ENCODE results near the gene STXBP5. TPM values are rescaled to one million over a fixed set of nuclear protein-coding genes. Genes with fewer than 3 reads are reported as not detected.

Gene STXBP5
- total RNA-seq, 4 donors from 2014 or later: 15.6 to 41.3 (median 20.4) TPM

- Histone ChIP-seq H3K4me1 (no peaks in the 10 kb centered on the region), H3K9me3 (no peaks in the 10 kb centered on the region), H3K36me3 (peaks cover 0 to 7% of the 10 kb centered on the region in 2 donors), H3K27me3 (no peaks in the 10 kb centered on the region), H3K4me3 (no peak overlapping the region), H3K27ac (no peak overlapping the region)
- no peak for DNase-seq
- ATAC-seq: no peak
- intact Hi-C loops (cut with DNase I; ENCODE audit: low total_unique reads) (no loop called here), in situ Hi-C loops (cut with MboI; ENCODE audit: low sequenced_read_pairs in 4 of 4) (no loop called here)
- TF ChIP-seq POLR2A (IDR thresholded peaks at IDR 0.05): no peak
- TF ChIP-seq, protein P1, sequence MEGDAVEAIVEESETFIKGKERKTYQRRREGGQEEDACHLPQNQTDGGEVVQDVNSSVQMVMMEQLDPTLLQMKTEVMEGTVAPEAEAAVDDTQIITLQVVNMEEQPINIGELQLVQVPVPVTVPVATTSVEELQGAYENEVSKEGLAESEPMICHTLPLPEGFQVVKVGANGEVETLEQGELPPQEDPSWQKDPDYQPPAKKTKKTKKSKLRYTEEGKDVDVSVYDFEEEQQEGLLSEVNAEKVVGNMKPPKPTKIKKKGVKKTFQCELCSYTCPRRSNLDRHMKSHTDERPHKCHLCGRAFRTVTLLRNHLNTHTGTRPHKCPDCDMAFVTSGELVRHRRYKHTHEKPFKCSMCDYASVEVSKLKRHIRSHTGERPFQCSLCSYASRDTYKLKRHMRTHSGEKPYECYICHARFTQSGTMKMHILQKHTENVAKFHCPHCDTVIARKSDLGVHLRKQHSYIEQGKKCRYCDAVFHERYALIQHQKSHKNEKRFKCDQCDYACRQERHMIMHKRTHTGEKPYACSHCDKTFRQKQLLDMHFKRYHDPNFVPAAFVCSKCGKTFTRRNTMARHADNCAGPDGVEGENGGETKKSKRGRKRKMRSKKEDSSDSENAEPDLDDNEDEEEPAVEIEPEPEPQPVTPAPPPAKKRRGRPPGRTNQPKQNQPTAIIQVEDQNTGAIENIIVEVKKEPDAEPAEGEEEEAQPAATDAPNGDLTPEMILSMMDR (IDR thresholded peaks at IDR 0.05 in 4 of 5, conservative IDR thresholded peaks at IDR 0.05 in 1 of 5): no peak
Observed at GRCh38 chr6:147274776-147275175, 70.6 kb downstream of the STXBP5 start.

DNA sequence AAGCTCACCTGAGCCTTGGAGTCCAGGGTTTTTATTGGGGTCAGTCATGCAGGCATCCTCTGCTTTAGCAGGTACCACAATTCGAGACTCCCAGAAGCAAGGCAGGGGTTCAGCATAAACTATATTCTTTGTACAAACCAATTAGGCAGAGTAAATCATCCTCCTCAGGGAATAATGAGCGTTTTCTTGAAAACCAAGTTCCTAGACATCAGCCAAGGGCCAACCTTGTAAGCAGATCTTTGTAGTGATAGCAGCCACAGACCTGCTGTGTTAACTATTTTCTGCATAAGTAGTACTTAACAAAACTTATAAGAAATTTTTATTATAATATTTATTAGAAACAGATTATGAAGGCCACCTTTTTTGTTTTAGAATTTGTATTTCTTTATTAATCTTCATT, 74.7 kb downstream of the STXBP5 start:
- no peaks in the 10 kb centered on the region for H3K9me3 ChIP-seq
- intact Hi-C loops (cut with DNase I; ENCODE audit: low total_unique reads) (no loop called here), in situ Hi-C loops (cut with MboI; ENCODE audit: low sequenced_read_pairs in 4 of 4) (no loop called here)
- ATAC-seq: no peak
- no peak overlapping the region for H3K27ac ChIP-seq
- no peak overlapping the region for H3K4me3 ChIP-seq
- peaks cover 0 to 7% of the 10 kb centered on the region in 2 donors for H3K36me3 ChIP-seq
- H3K27me3 ChIP-seq: no peaks in the 10 kb centered on the region
- H3K4me1 ChIP-seq: peaks cover 0 to 10% of the 10 kb centered on the region in 2 donors
- DNase-seq: no peak
- TF ChIP-seq POLR2A (IDR thresholded peaks at IDR 0.05): no peak

GRCh38 chr6:147279427-147279826, 75.2 kb downstream of the STXBP5 start:
- Histone ChIP-seq H3K4me3 (no peak overlapping the region), H3K9me3 (no peaks in the 10 kb centered on the region), H3K27me3 (no peaks in the 10 kb centered on the region), H3K27ac (no peak overlapping the region), H3K36me3 (peaks cover 0 to 7% of the 10 kb centered on the region in 2 donors), H3K4me1 (peaks cover 0 to 10% of the 10 kb centered on the region in 2 donors)
- intact Hi-C loops (cut with DNase I; ENCODE audit: low total_unique reads): no loop called here
- no peak for TF ChIP-seq POLR2A (IDR thresholded peaks at IDR 0.05)
- TF ChIP-seq, protein P1 (IDR thresholded peaks at IDR 0.05 in 4 of 5, conservative IDR thresholded peaks at IDR 0.05 in 1 of 5): no peak
- in situ Hi-C loops (cut with MboI; ENCODE audit: low sequenced_read_pairs in 4 of 4): no loop called here
- no peak for ATAC-seq
- no peak for DNase-seq

DNA sequence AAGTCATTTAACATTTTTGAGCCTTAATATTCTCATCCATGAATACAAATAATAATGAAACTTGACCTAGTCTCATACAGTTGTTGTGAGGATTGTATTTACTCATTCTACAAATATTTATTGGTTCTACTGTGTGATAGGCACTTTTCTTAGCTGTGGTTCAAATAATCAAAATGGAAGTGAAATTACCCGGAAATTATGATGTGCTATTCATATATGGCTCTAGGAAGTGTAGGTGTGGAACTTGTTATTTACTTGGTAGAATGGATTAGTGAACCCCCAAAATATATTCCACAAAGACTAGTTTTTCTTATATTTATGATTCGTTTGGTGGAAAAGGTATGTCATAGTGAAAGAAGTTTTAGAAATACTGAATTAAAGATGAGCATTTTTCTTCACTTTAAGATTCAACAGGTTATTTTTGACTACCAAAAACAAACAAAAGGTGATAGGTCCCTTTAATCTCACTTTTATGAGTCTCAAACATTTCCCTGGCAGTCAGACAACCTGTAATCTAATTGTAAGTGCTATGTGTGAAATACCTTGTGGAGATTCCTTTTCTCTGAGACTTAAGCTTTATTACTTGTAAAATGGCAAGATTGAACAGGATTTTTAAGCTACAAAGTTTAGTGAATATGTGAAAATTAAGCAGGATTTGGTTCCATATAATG, 77.8 kb downstream of the STXBP5 start:
- Histone ChIP-seq H3K27ac (no peak overlapping the region), H3K4me1 (peaks cover 9 to 19% of the 10 kb centered on the region in 2 donors), H3K27me3 (no peaks in the 10 kb centered on the region), H3K36me3 (peaks cover 0 to 7% of the 10 kb centered on the region in 2 donors), H3K9me3 (no peaks in the 10 kb centered on the region), H3K4me3 (no peak overlapping the region)
- ATAC-seq: no peak
- in situ Hi-C loops (cut with MboI; ENCODE audit: low sequenced_read_pairs in 4 of 4) (loop anchor here (10.0 kb wide), 2 partner anchors 417 to 427 kb away; no protein-coding TSS in a partner anchor), intact Hi-C loops (cut with DNase I; ENCODE audit: low total_unique reads) (no loop called here)
- no peak for DNase-seq
- TF ChIP-seq, protein P1 (IDR thresholded peaks at IDR 0.05 in 4 of 5, conservative IDR thresholded peaks at IDR 0.05 in 1 of 5): no peak
- TF ChIP-seq POLR2A (IDR thresholded peaks at IDR 0.05): no peak

DNA sequence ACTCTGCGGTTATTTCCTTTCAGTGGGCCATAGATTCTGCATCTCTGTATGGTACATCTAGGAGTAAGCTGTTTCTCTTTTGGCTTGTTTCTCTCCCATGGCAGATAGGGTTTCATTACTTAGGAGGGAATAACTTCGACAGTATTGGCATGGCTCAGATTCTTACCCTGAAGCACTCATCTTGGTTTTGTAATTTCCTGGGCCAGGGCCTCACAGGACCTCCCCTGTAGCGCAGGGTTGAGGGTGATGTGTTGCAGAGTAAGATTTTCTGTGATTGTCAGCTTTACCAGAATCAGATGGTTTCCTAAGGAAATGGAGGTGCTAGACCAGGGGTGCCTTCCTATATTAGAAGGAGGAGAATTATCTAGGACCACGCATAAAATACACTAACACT, 78.3 kb downstream of the STXBP5 start:
- peaks cover 9 to 19% of the 10 kb centered on the region in 2 donors for H3K4me1 ChIP-seq
- intact Hi-C loops (cut with DNase I; ENCODE audit: low total_unique reads): no loop called here
- no peak overlapping the region for H3K4me3 ChIP-seq
- no peak for TF ChIP-seq POLR2A (IDR thresholded peaks at IDR 0.05)
- TF ChIP-seq, protein P1 (IDR thresholded peaks at IDR 0.05 in 4 of 5, conservative IDR thresholded peaks at IDR 0.05 in 1 of 5): no peak
- no peak overlapping the region for H3K27ac ChIP-seq
- DNase-seq: no peak
- no peaks in the 10 kb centered on the region for H3K9me3 ChIP-seq
- in situ Hi-C loops (cut with MboI; ENCODE audit: low sequenced_read_pairs in 4 of 4): loop anchor here (10.0 kb wide), 2 partner anchors 418 to 428 kb away; no protein-coding TSS in a partner anchor
- no peaks in the 10 kb centered on the region for H3K27me3 ChIP-seq
- H3K36me3 ChIP-seq: peaks cover 0 to 7% of the 10 kb centered on the region in 2 donors
- ATAC-seq: no peak
